ENCODE results near the gene LRRC1. TPM values are rescaled to one million over a fixed set of nuclear protein-coding genes. Genes with fewer than 3 reads are reported as not detected.

The LRRC1 gene
- total and polyA plus RNA-seq, 2 of the 13 experiments (the other 11 are each of a cell fraction or from before 2014, with no cell fraction given), result 15.6 to 27.7 TPM

DNA sequence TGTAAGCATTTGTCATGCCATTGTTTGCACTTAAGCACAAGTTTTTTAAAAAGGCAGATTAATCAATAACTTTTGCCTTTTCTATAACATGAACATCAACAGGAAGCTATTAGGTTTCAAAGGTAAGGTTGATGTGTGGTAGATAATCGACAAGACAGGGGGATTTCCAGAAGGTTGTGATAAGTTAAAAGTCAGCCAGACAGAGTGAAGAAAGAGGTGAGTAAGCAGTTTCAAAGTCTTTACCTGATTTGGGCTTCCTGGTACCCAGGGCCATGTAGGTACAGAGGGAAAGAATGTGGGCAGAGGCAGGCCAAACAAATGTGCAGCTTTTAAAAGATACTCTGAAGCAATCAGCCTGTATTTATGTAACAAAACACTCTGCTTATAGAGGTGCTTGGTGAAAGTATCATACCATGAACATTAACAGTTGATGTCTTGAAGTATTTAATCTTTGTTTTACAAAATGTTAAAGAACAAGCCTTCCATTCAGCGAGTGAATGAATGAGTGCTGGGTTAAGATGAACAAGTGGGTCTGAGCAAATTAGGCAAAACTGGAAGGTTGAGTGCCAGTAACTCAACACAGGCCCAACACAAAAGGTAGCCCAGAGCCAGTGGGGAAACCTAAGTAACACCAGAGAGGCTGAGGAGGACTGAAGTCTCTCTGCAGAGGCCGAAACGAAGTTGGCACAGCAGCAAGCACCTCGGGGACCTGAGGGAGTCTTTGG, 60.2 kb downstream of the LRRC1 start (continued):
- TF ChIP-seq, protein P1, sequence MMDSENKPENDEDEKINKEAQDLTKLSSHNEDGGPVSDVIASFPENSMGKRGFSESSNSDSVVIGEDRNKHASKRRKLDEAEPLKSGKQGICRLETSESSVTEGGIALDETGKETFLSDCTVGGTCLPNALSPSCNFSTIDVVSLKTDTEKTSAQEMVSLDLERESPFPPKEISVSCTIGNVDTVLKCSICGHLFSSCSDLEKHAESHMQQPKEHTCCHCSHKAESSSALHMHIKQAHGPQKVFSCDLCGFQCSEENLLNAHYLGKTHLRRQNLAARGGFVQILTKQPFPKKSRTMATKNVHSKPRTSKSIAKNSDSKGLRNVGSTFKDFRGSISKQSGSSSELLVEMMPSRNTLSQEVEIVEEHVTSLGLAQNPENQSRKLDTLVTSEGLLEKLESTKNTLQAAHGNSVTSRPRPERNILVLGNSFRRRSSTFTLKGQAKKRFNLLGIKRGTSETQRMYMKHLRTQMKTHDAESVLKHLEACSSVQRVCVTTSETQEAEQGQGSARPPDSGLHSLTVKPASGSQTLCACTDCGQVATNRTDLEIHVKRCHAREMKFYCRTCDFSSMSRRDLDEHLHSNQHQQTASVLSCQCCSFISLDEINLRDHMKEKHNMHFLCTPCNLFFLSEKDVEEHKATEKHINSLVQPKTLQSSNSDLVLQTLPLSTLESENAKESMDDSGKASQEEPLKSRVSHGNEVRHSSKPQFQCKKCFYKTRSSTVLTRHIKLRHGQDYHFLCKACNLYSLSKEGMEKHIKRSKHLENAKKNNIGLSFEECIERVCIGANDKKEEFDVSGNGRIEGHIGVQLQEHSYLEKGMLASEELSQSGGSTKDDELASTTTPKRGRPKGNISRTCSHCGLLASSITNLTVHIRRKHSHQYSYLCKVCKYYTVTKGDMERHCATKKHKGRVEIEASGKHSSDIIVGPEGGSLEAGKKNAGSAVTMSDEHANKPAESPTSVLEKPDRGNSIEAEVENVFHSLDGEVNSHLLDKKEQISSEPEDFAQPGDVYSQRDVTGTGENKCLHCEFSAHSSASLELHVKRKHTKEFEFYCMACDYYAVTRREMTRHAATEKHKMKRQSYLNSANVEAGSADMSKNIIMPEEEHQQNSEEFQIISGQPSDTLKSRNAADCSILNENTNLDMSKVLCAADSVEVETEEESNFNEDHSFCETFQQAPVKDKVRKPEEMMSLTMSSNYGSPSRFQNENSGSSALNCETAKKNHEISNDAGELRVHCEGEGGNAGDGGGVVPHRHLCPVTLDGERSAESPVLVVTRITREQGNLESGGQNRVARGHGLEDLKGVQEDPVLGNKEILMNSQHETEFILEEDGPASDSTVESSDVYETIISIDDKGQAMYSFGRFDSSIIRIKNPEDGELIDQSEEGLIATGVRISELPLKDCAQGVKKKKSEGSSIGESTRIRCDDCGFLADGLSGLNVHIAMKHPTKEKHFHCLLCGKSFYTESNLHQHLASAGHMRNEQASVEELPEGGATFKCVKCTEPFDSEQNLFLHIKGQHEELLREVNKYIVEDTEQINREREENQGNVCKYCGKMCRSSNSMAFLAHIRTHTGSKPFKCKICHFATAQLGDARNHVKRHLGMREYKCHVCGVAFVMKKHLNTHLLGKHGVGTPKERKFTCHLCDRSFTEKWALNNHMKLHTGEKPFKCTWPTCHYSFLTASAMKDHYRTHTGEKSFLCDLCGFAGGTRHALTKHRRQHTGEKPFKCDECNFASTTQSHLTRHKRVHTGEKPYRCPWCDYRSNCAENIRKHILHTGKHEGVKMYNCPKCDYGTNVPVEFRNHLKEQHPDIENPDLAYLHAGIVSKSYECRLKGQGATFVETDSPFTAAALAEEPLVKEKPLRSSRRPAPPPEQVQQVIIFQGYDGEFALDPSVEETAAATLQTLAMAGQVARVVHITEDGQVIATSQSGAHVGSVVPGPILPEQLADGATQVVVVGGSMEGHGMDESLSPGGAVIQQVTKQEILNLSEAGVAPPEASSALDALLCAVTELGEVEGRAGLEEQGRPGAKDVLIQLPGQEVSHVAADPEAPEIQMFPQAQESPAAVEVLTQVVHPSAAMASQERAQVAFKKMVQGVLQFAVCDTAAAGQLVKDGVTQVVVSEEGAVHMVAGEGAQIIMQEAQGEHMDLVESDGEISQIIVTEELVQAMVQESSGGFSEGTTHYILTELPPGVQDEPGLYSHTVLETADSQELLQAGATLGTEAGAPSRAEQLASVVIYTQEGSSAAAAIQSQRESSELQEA (CRISPR knock-in tag; IDR thresholded peaks at IDR 0.05; ENCODE audit: not compliant biosample characterization), result no peak
- TF ChIP-seq TAF1 (CRISPR knock-in tag; IDR thresholded peaks at IDR 0.05) (no peak), HDAC6 (IDR thresholded peaks at IDR 0.05; ENCODE audit: low read depth, low read length) (no peak), HDAC2 (CRISPR knock-in tag; IDR thresholded peaks at IDR 0.05) (peak; percentile 86), SNAI1 (CRISPR knock-in tag; IDR thresholded peaks at IDR 0.05; ENCODE audit: borderline replicate concordance) (no peak), ZNF543 (CRISPR knock-in tag; IDR thresholded peaks at IDR 0.05) (no peak), ZNF317 (CRISPR knock-in tag; IDR thresholded peaks at IDR 0.05) (no peak), ZNF546 (CRISPR knock-in tag; conservative IDR thresholded peaks at IDR 0.05) (no peak), ZNF383 (CRISPR knock-in tag; IDR thresholded peaks at IDR 0.05; ENCODE audit: borderline replicate concordance) (no peak), FOXO1 (CRISPR knock-in tag; IDR thresholded peaks at IDR 0.05) (peak; percentile 69; the same call in 1 of the 2 replicates), CHD2 (IDR thresholded peaks at IDR 0.05; ENCODE audit: low read depth, low read length) (no peak)
- TF ChIP-seq, protein P2, sequence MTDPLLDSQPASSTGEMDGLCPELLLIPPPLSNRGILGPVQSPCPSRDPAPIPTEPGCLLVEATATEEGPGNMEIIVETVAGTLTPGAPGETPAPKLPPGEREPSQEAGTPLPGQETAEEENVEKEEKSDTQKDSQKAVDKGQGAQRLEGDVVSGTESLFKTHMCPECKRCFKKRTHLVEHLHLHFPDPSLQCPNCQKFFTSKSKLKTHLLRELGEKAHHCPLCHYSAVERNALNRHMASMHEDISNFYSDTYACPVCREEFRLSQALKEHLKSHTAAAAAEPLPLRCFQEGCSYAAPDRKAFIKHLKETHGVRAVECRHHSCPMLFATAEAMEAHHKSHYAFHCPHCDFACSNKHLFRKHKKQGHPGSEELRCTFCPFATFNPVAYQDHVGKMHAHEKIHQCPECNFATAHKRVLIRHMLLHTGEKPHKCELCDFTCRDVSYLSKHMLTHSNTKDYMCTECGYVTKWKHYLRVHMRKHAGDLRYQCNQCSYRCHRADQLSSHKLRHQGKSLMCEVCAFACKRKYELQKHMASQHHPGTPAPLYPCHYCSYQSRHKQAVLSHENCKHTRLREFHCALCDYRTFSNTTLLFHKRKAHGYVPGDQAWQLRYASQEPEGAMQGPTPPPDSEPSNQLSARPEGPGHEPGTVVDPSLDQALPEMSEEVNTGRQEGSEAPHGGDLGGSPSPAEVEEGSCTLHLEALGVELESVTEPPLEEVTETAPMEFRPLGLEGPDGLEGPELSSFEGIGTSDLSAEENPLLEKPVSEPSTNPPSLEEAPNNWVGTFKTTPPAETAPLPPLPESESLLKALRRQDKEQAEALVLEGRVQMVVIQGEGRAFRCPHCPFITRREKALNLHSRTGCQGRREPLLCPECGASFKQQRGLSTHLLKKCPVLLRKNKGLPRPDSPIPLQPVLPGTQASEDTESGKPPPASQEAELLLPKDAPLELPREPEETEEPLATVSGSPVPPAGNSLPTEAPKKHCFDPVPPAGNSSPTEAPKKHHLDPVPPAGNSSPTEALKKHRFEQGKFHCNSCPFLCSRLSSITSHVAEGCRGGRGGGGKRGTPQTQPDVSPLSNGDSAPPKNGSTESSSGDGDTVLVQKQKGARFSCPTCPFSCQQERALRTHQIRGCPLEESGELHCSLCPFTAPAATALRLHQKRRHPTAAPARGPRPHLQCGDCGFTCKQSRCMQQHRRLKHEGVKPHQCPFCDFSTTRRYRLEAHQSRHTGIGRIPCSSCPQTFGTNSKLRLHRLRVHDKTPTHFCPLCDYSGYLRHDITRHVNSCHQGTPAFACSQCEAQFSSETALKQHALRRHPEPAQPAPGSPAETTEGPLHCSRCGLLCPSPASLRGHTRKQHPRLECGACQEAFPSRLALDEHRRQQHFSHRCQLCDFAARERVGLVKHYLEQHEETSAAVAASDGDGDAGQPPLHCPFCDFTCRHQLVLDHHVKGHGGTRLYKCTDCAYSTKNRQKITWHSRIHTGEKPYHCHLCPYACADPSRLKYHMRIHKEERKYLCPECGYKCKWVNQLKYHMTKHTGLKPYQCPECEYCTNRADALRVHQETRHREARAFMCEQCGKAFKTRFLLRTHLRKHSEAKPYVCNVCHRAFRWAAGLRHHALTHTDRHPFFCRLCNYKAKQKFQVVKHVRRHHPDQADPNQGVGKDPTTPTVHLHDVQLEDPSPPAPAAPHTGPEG (CRISPR knock-in tag; IDR thresholded peaks at IDR 0.05), result no peak
- TF ChIP-seq, protein P3, sequence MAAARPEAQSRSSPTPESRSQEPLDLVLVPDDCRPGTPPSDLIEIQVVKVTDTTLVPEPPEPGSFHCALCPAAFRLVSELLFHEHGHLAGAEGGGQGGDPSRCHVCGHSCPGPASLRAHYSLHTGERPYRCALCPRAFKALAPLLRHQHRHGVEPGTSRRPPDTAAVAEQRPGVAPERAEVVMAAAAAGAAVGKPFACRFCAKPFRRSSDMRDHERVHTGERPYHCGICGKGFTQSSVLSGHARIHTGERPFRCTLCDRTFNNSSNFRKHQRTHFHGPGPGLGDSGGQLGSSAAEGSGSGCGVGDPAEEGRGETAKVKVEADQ (CRISPR knock-in tag; IDR thresholded peaks at IDR 0.05; ENCODE audit: borderline replicate concordance), result no peak
- TF ChIP-seq, protein P4, sequence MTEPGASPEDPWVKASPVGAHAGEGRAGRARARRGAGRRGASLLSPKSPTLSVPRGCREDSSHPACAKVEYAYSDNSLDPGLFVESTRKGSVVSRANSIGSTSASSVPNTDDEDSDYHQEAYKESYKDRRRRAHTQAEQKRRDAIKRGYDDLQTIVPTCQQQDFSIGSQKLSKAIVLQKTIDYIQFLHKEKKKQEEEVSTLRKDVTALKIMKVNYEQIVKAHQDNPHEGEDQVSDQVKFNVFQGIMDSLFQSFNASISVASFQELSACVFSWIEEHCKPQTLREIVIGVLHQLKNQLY (CRISPR knock-in tag; IDR thresholded peaks at IDR 0.05), result peak; percentile 44; the same call in 1 of the 2 replicates

All from HepG2 (cell line).